Caki2 (cell line): Measurements from ENCODE around the gene EVI5L. TPM values are rescaled to one million over a fixed set of nuclear protein-coding genes. Genes with fewer than 3 reads are reported as not detected.
"Not testable (repeated sequence)": the region's sequence is repeated elsewhere in the genome, so short reads cannot be mapped to it uniquely, and the experiment has no call there.

Experiments used
- DNase-seq: peaks from one replicate; pipeline ENCODE4 v3.0.0-alpha.2; 2015; ENCODE audit warnings: low read depth
- in situ Hi-C: cut with HindIII; loops from 2 replicates; pipeline ENCODE4 v1.10.0; 2016; ENCODE audit warnings: low sequenced_read_pairs, low pct_unique_long_range_greater_than_20kb, mixed read lengths
- total RNA-seq: library from RNA; depleted of rRNA; stranded (reverse); fragments of >200 nt; shearing (Covaris generic); gene quantifications from 2 replicates; pipeline ENCODE4 v1.2.3, GENCODE V29; 2014; ENCODE audit warnings: low replicate concordance

EVI5L gene
- total RNA-seq, 1 experiment from 2014 or later: 2.9 TPM

DNA sequence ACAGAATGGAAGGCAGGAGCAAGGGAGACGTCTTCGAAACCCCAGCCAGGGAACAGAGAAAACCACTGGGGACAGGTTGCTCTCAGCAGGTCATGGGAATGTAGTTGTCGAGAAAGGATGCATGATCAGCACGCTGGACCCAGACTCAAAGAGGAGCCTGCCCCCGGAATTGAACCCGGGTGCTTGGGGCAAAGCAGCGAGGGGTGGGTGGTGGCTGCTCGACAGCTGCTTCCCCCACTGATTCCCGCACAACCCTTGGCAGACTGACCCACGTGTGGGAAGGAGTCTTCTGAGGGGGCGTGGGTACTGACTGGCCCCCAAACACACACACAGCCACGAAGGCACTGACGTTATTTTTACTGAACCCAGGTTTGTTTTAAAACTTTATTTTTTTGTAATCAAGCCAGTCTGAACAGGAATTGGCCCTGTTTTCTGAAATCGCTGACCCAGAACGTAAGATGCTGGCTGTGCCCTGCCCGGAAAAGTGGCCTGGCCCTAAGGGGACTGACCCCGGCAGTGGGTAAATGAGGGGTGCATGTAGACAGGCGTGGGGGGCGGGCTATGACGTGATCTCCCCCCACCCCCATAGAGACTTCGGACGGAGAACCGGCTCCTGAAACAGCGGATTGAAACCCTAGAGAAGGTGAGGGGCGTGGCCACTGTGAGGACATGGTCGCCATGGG lies 25.5 kb downstream of the EVI5L start:
- no peak for DNase-seq
- in situ Hi-C loops: no loop called here

DNA sequence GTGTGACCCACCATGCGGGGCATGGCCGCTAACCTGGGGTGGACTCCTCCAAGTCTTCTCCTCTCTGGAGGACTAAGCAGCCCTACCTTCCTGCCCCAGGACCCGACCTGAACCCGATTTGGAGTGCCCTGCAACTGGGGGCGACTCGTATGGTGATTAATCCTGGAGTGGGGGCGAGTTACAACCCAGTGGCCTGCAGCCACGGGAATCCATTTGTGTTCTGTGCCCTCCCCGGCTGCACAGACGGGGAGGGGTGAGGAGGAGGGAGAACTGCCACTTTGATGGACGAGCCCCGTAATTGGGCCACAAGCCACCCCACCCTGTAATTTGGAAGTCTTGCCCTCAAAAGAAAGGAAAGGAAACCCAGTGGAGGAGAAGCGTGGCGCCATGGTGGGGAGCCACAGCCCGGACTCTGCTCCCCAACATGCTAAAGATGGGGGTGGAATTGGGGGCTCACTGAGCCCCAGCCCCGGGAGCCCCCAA lies 26.1 kb downstream of the EVI5L start:
- no peak for DNase-seq
- in situ Hi-C loops: no loop called here

DNA sequence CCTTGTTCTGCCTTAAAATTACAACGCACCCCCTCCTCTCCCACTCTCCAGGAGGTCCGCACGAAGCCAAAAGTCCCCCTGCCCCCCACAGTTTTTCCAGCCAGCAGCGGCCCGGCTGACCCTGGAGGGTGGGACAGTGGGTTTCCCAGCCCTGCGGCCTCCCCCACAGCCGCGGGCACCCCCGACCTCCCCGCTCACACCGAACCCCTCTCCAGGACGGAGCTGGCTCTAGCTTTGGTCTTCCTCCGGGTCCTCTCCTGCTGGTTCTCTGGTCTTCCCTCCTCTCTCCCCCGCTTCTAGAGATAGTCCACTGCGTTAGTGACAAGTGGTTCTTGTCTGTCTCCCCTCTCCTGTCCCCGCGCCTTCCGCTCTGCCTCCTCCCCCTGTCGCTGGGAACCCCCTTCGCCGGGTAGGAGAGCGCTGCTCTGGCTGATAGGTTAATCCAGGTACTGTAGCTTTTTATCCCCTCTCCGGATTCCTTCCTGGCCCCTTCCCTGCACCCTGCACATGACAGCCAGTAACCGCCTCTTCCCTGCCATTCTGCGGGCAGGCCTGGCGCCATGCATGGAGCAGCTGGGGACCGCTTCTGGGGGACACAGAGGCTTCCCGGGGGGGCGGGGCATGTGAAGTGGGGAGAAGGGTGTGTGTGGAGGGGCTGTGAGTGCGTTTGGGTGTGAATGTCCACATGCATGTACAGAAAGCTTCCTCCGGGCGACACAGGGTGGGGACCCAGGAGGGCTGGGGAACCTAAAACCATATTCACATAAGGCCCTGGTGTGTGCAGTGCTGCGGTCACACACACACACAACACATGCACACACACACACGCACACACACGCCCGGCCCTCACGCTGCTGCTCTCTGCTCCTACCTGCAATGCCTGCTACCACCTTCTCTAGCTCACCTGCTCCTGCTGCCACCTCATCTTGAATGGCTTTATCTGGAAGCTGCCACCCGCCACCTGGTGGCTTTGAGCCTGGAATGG lies 27.0 kb downstream of the EVI5L start:
- in situ Hi-C loops: no loop called here
- no peak for DNase-seq

DNA sequence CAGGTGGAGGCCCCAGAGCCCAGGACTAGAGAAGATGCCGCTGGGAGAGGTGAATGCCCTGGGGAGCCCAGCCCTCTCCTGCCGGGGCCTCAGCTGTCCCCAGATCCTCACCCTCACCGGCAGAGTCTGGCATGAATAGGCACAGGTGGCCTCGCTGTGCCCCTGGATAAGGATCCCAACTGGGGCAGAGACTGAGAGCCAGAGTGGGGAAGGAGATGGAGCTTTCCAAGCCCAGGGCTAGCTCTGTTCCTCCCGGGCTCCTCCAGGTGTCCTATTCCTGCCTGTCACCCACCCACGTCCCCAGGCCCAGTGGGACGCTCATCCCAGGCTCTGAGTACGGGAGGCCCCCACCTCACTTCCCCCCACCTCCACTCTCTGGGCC lies 27.7 kb downstream of the EVI5L start:
- DNase-seq: no peak
- in situ Hi-C loops: no loop called here

DNA sequence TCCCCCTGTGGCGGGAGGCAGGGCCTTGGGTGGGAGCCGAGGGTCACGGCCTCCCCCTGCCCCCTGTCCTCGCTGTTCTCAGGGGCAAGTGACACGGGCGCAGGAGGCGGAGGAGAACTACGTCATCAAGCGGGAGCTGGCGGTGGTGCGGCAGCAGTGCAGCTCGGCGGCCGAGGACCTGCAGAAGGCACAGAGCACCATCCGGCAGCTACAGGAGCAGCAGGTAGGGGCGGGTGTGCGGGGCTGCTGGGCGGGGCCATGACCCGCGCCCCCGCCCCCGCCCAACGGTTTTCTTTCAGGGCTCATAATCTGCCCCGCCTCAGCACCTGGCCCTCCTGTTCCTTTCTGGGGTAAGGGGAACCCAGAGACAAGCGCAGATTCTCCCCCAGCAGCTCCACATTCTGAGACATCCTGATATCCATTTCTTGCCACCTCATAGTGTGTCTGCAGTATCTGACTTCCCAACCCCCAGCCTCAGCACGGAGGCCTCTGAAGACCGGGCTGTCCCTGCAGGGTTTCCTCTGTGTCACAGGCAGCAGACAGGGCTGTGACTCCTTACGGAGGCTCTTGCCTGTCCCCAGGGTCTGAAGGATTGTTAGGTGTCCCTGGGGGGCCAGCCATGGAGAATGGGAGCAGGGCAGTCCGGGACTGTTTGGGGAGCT lies 28.2 kb downstream of the EVI5L start:
- no peak for DNase-seq
- in situ Hi-C loops: no loop called here

DNA sequence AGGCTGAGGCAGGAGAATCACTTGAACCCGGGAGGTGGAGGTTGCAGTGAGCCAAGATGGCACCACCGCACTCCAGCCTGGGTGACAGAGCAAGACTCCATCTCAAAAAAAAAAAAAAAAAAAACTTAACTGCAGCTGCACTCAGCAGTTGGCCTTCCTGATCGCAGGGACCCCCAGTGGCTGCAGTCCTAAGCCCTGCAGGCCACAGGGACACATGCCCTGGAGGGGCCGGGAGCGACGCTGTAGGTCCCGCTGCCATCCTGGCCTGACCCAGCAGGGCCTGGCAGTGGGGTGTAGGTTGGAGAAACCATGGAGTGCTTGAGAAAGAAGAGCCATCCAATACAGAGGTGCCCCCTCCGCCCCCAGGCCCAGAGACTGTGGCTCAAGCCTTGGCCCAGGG lies 29.1 kb downstream of the EVI5L start:
- DNase-seq: not testable (repeated sequence)

DNA sequence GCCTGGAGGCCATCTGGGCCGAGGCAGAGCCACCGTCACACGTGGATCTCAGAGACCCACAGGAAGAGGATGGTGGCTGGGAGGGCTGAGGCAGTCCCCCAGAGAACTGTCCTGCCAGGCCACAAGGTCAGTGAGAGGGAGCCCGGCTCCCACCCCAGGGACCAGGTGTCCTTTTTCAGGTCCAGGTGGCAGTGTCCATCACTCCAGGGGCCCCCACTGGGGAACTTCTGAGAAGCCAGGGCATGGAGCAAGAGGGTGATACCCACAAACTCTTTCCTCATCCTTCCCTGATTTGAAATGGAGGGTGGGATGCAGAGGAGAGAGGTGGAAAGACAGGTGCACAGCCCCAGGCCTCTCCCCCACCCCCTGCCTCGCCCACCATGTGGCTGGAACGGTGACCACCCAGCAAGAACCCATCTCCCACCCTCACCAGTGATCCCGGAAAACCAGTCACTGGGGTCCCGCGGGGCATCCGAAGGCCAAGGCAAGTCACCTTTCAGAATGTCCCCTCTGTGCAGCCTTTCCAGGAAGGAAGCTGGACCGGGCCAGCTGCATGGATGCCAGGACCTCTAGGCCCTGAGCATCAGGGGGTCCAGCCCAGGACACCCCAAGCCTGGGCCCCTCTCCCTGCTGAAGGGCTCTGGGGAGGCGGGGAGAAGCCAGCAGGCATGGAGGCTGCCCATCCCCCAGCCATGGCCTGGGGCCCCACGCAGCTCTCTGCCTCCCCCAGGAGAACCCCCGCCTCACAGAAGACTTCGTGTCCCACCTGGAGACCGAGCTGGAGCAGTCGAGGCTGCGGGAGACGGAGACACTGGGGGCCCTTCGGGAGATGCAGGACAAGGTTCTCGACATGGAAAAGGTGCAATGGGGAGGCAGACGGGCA lies 30.1 kb downstream of the EVI5L start:
- no peak for DNase-seq
- in situ Hi-C loops: no loop called here

More for the DNA sequence above, 29.1 kb downstream of the EVI5L start:
- in situ Hi-C loops: not testable (repeated sequence)

DNA sequence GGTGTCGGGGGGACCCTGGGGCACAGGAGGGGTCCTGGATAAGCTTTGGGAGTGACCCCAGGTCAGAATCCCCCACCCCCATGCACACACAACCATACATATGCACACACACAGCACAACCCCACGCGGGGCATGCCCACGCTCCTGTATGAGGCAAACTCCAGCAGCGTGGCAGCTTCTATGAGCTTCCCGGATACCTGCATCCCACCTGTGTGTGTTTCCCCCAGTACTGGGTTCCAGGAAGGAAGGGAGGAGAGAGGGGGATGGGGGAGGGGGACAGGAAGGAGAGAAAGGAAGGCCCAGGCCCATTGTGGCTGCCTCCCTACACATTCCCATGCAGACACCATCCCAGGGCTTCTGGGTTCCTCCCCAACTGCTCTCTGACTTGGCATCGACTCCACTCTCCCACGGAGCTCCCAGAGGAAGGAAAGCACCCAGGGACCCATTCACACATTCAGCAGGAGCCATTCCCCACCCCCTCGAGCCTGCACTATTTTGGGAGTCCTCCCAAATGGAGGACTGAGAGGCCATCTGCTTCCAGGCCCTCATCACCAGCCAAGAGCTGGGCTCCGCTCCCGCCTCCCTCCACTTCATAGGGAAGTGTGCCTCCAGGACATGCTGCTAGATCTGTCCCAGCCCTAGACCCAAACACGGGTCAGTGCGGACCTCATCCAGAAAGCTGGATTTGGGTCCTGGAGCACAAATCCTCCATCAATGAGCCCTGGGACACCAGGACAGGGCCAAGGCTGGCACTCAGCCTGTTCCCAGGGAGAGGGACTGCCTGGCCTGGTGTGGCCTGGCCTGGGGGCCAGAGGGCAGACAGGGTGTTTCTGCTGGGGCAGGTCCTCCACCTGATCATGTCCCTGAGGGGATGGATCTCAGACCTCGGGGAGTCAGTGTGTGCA lies 30.9 kb downstream of the EVI5L start:
- in situ Hi-C loops: no loop called here
- no peak for DNase-seq

DNA sequence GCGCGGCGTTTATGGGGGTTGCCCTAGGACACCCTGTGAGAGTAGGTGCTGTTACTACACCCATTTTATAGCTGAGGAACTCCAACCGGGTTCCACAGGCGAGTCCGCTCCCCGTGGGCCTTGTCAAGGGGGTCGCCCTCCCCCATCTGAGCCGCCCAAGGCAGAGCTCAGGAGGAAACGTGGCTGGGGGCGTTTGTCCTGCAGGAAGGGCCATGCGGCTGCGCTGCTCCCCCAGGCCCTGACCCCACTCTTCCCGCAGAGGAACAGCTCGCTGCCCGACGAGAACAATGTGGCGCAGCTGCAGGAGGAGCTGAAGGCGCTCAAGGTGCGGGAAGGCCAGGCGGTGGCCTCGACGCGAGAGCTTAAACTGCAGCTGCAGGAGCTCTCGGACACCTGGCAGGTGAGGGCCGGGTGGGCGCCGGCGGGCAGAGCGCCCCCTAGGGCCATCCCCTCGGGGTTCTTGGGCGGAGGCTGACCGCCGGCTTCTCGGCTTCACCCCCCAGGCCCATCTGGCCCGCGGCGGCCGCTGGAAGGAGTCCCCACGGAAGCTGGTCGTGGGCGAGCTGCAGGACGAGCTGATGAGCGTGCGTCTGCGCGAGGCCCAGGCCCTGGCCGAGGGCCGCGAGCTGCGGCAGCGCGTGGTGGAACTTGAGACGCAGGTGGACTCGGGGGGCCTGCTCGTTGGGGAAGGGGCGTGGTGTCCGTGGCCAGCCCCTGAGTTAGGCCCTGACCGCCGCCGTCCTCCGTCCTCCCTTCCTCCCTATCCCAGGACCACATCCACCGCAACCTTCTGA lies 31.8 kb downstream of the EVI5L start:
- DNase-seq: no peak
- in situ Hi-C loops: no loop called here

DNA sequence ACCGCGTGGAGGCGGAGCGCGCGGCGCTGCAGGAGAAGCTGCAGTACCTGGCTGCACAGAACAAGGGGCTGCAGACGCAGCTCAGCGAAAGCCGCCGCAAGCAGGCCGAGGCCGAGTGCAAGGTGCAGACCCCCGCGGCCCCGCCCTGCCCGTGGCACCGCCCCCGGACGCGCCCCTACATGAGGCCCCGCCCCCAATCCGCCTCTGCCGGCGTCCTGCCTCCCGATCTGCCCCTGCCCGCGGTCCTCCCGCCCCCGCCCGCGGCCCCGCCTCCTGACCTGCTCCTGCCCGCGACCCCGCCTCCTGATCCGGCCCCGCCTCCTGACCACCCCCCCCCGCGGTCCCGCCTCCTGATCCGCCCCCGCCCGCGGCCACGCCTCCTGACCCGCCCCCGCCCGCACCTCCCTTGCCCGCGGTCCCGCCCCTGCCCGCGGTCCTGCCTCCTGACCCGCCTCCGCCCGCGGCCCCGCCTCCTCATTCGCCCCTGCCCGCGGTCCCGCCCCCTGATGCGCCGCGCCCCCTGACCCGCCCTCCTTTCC lies 32.5 kb downstream of the EVI5L start:
- in situ Hi-C loops: no loop called here
- DNase-seq: no peak

DNA sequence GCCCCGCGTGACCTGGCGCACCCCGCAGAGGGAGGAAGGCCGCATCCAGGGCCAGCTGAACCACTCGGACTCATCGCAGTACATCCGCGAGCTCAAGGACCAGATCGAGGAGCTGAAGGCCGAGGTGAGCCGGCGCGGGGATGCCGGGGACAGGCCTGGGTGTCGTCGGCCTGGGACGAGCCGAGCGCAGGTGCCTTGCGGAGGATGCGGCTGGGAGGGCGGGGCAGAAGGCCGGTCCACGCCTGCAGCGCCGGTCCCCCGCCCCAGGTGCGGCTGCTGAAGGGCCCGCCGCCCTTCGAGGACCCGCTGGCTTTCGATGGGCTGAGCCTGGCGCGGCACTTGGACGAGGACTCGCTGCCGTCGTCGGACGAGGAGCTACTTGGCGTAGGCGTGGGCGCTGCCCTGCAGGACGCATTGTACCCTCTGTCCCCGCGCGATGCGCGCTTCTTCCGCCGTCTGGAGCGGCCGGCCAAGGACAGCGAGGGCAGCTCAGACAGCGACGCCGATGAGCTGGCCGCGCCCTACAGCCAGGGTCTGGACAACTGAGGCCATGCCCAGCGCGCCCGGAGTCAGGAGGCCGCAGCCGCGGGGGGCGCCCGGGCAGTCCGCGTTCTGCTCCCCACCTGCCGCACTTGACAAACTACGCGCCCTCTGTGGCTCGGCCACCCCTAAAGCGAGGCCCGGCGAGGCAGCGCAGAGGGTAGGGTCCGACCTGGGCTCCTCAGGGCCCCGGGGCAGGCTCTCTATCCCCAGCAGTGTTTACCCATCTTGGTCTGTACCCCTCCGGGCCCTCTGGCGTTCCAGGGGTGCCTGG lies 33.3 kb downstream of the EVI5L start:
- no peak for DNase-seq
- in situ Hi-C loops: no loop called here

DNA sequence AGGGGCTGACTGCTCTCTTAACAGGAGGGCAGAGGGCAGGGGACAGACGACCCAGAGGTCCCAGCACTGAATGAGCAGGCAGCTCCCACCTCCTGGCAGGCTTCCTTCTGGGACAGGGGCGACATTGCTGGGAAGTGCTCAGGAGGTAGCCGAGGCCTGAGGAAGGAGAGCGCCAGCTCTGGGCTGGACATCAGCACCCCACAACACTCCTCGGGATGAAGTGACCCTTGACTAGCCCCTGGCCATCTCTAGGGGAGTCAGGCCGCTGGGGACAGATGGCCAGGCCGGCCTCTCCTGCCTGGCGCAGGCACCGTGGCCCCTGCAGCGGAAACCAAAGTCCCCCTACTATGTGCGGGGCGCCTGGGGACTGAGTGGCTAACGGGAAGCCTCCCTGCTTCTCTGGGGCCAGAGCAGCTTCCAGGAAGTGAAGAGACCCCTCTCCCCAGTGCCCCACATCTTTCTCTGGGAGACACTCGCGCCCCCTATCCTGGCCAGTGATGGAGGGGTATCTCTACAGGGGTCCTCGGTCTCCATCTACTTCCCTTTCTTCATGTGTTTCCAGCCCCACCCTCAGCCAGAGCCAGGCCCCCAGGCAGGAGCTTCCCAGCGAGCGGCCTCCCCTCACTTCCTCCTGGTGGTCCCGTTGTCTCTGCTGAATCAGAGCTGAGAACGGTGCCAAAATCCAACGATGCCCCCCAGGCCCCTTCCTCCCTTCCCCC lies 34.1 kb downstream of the EVI5L start:
- no peak for DNase-seq
- in situ Hi-C loops: no loop called here

DNA sequence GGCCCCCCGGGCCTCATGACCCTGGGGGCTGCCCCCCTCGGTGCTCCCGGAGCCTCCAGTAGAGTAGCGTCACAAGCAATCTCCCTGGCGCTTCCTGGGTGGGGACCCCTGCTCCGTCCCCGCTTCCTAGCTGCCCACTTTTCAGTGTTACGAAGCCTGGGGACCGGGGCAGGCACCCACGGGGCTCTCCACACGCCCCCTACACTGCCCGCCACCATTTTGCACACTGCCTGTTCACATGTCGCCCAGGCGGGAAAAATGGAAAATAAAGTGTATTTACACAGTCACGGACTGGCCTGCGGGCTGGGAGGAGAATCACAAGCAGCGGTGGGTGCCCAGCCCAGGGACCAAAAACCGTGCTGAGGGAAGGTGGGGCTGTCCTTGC lies 34.7 kb downstream of the EVI5L start:
- no peak for DNase-seq
- in situ Hi-C loops: no loop called here

DNA sequence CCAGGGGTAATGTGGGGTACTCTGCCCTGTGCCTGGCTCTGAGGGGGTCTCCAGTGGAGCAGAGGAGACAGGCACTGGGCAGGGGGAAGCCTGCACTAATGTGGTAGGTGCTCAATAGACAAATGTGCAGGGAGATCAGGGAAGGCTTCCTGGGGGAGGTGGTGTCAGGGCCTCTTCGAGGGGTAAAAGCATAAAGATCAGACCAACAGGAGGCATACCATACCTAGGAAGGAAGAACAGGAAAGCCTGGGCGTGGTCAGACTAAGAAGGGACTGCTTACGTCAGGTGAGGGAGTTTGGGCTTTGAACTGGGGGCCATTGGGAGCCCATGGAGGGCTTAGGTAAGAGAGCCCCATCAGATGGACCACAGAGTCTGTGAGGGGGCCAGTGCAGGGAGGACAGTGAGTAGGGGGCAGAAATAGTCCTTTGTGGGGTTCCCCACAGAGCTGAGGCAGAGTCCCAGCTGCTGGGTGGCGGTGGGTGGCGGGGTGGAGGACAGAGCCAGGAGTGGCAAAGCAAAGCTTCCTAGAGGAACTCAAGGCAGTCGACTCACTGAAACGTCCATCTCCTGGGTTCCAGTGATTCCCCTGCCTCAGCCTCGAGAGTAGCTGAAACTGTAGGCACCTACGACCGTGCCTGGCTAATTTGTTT lies 35.4 kb downstream of the EVI5L start:
- DNase-seq: no peak
- in situ Hi-C loops: no loop called here
